GM12865 (cell line): ENCODE results near the gene GALNT18.

Source experiments
- DNase-seq: peaks from one replicate; pipeline ENCODE4 v3.0.0; 2010; ENCODE audit warnings: low read depth
- H3K4me3 ChIP-seq: 2 replicates; pipeline ENCODE4 v1.5.1; 2011; ENCODE audit warnings: mild to moderate bottlenecking, low read depth, low read length, control low read depth
- TF ChIP-seq, protein P1 (sequence below): IDR thresholded peaks from 2 replicates; pipeline ENCODE4 v1.5.1; 2011; ENCODE audit warnings: low read length, control low read depth, low read depth, inconsistent platforms; ENCODE audit not compliant: insufficient read depth; ENCODE audit errors: missing control alignments

Gene GALNT18

DNA sequence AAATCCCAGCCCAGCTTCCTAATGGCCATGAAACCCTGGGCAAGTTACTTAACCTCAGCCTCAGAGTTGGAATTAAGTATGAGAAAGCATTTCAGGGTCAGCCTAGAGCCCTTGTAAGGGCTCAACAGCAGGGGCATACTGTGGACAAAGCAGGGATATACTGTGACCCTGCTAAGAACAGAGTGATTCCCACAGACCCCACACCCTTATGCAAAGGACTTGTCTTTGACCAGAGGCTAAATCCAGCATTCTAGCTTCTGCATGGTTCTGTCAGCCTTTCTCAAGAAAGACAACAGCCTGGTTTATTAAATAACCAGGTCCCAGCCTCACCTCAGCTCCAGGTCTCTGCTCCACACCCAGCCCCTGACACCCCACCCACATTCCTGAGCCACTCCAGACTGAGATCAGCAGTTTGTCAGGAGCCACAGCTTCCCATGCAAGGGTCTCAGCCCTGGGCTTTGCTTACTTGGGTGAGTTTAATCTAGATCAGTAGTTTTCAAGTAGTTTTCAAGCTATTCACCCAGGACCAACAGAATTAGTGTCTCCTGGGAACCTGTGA lies 69.2 kb downstream of the GALNT18 start:
- DNase-seq: no peak
- no peak overlapping the region for H3K4me3 ChIP-seq
- TF ChIP-seq, protein P1, sequence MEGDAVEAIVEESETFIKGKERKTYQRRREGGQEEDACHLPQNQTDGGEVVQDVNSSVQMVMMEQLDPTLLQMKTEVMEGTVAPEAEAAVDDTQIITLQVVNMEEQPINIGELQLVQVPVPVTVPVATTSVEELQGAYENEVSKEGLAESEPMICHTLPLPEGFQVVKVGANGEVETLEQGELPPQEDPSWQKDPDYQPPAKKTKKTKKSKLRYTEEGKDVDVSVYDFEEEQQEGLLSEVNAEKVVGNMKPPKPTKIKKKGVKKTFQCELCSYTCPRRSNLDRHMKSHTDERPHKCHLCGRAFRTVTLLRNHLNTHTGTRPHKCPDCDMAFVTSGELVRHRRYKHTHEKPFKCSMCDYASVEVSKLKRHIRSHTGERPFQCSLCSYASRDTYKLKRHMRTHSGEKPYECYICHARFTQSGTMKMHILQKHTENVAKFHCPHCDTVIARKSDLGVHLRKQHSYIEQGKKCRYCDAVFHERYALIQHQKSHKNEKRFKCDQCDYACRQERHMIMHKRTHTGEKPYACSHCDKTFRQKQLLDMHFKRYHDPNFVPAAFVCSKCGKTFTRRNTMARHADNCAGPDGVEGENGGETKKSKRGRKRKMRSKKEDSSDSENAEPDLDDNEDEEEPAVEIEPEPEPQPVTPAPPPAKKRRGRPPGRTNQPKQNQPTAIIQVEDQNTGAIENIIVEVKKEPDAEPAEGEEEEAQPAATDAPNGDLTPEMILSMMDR: no peak

DNA sequence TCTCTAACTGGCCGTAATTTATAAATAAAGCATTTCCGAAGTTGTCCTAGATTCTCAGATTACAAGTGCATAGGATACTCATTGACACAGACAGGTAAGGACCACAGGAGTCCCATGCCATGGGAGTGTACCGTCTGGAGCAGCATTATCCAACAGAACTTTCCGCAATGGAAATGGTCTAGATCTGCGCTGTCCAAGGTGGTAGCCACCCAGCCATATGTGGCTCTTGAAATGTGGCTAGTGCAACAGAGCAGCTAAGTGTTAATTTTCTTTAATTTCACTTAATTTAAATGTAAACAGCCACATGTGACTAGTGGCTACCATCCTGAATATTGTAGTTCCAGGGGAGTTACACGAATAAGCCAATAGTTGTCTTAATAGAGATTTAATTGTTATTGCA lies 71.3 kb downstream of the GALNT18 start:
- TF ChIP-seq, protein P1: no peak

DNA sequence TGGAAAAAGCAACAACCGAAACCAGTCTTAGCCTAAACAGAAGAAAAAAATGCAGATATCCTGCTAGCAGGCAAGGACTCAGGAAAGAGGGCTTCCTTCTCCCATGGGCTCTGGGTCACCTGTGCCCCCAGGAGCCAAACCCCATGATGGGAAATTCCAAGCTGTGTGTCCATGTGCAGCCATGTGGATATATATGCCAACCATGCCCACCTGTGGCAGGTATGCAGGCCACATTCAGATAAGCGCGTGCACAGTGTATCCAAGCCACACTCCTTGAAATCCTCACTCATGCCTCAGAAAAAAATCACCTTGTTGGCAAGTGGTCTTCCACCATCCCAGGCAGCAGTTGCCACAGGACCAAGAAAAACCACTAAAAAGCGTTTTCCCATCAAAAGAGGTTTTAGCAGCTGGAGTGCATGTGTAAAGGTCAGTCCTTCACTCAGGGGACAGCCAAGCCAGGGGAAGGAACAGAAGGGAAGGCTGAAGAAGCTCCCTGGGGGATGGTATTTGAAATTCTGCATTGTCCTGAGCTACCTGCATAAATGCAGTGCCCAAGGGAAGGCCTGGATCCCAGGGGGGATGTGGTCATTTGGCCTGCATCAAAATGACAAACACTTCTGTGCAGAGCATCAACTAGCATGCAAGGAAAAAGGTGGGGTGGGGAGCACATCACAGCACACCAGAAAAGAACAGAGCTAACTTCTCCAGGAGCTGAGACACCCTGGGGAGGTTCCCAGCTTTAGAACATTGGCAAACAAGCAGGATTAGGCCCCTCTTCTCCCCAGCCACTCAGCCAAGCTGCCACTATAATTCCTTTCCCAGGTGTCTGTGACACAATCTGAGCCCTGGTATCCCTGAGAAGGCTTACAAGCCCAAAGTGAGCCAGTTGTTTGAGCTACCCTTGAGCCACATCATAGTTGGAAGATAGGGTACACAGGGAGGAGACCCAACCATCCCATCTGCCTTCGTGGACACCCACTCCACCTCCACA lies 76.2 kb downstream of the GALNT18 start:
- TF ChIP-seq, protein P1: no peak
- no peak for DNase-seq
- H3K4me3 ChIP-seq: no peak overlapping the region

More for the DNA sequence above, 71.3 kb downstream of the GALNT18 start:
- no peak for DNase-seq
- H3K4me3 ChIP-seq: no peak overlapping the region

DNA sequence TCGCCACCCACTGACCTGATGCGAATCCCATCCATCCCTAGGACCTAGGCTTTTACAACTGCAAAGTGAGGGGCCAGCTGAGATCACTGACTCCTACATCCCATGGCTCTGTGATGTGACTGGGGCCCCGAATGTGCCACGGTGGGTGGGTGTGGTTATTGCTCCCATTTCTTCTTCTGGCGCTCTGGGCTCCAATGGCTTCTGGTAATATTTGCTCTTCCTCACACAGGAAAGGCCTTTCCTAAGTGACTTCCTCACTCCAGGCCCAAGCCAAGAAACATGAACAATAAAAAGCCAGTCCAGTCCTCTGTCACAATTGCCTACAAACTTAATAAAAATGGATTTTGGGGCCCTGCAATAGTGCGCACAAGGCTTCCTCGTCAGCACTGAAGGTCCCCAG lies 78.1 kb downstream of the GALNT18 start:
- no peak overlapping the region for H3K4me3 ChIP-seq
- no peak for DNase-seq
- TF ChIP-seq, protein P1: no peak

DNA sequence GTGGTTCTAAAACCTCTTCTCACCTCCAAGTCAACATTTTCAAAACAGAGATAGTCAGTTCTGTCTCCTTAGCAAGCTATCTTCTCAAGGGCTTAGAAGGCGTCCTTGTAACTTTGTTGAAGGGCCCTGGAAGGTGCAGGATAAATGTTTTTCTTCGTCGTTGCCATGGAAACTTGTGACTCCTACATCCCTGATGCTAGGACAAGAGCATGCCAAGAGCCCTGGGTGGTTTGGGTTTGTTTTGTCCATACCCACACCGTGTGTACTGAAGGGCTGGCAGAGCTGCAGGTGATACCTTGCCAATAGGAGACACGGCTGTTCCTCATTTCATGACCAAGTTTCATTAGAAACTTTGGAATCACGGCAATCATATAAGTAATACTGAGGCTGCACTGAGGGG lies 81.6 kb downstream of the GALNT18 start:
- no peak overlapping the region for H3K4me3 ChIP-seq
- TF ChIP-seq, protein P1: no peak
- DNase-seq: no peak

DNA sequence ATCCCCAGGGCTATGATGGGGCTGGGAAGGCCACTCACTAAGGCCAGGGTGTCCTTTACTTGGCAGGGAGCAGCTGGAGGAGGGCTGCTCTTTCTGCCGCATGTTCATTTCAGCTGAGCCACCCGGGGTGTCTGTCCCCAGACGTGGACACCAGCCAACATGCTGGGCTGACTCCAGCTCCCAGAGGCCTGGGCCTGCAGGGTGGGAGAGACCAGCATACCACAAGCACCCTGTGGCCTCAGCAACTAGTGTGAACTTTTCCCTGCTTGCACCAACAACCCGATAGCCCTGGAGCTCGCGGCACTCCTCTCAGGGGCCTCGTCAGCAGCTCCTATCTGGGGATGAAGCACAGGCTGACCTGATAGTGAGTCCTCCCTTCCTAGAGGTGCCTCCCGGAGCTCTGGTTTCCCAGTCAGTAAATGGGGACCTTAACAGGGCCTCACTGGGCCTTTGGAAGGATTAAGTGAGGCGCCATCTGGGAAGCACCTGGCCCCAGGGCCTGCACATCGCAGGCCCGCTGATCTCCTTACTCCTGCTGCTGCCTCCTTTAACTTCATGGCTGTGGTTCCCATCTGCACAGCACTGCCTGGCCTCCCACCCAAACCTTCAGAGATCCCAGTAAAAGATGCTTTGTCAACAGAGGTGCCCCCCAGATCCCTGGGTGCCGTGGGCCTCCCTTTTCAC lies 83.4 kb downstream of the GALNT18 start:
- TF ChIP-seq, protein P1: no peak
- DNase-seq: no peak
- H3K4me3 ChIP-seq: no peak overlapping the region
